ENCODE measurements around the gene MRGPRD.

GRCh38 chr11:69005183-69005630 is 24.4 kb upstream of the MRGPRD start:
- TF ChIP-seq CTCF (CRISPR knock-in tag; IDR thresholded peaks at IDR 0.05) (no peak), CREB1 (IDR thresholded peaks at IDR 0.05) (no peak), CREB1 (CRISPR knock-in tag; IDR thresholded peaks at IDR 0.05) (no peak), PHF8 (CRISPR knock-in tag; IDR thresholded peaks at IDR 0.05) (no peak), PTBP1 (IDR thresholded peaks at IDR 0.05; ENCODE audit: low read depth, low read length, poor library complexity, severe bottlenecking) (no peak), POLR2AphosphoS5 (IDR thresholded peaks at IDR 0.05; ENCODE audit: low read depth, low read length) (no peak), SMC3 (IDR thresholded peaks at IDR 0.05; ENCODE audit: low read length) (no peak), RAD21 (CRISPR knock-in tag; IDR thresholded peaks at IDR 0.05) (no peak), ZNF512 (CRISPR knock-in tag; IDR thresholded peaks at IDR 0.05) (no peak), SP4 (CRISPR knock-in tag; IDR thresholded peaks at IDR 0.05) (no peak), EP300 (IDR thresholded peaks at IDR 0.05; ENCODE audit: low read depth in 2 of 2, low read length in 2 of 2) (no peak), EP300 (CRISPR knock-in tag; IDR thresholded peaks at IDR 0.05; ENCODE audit: borderline replicate concordance) (no peak), UBTF (CRISPR knock-in tag; IDR thresholded peaks at IDR 0.05) (no peak)
- TF ChIP-seq, protein P1, sequence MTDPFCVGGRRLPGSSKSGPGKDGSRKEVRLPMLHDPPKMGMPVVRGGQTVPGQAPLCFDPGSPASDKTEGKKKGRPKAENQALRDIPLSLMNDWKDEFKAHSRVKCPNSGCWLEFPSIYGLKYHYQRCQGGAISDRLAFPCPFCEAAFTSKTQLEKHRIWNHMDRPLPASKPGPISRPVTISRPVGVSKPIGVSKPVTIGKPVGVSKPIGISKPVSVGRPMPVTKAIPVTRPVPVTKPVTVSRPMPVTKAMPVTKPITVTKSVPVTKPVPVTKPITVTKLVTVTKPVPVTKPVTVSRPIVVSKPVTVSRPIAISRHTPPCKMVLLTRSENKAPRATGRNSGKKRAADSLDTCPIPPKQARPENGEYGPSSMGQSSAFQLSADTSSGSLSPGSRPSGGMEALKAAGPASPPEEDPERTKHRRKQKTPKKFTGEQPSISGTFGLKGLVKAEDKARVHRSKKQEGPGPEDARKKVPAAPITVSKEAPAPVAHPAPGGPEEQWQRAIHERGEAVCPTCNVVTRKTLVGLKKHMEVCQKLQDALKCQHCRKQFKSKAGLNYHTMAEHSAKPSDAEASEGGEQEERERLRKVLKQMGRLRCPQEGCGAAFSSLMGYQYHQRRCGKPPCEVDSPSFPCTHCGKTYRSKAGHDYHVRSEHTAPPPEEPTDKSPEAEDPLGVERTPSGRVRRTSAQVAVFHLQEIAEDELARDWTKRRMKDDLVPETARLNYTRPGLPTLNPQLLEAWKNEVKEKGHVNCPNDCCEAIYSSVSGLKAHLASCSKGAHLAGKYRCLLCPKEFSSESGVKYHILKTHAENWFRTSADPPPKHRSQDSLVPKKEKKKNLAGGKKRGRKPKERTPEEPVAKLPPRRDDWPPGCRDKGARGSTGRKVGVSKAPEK (CRISPR knock-in tag; IDR thresholded peaks at IDR 0.05; ENCODE audit: borderline replicate concordance): no peak

Measured in HepG2 (cell line).